GM21367 (cell line): ENCODE measurements around the gene JADE3.

ENCODE experiments used
- ATAC-seq: cut with Tn5 transposase; IDR thresholded peaks from one replicate; pipeline ENCODE4 v1.9.1; 2021; ENCODE audit not compliant: unreplicated experiment

The JADE3 gene

GRCh38 chrX:46912098-46912602, at the start of gene JADE3:
TSS of gene JADE3 (plus strand) at chrX:46912421. CDS start at chrX:46984895, 72,474 bp downstream.
- no peak for ATAC-seq

- ATAC-seq, result no peak
Observed at GRCh38 chrX:46863072-46863471, 49.1 kb upstream of the JADE3 start.

DNA sequence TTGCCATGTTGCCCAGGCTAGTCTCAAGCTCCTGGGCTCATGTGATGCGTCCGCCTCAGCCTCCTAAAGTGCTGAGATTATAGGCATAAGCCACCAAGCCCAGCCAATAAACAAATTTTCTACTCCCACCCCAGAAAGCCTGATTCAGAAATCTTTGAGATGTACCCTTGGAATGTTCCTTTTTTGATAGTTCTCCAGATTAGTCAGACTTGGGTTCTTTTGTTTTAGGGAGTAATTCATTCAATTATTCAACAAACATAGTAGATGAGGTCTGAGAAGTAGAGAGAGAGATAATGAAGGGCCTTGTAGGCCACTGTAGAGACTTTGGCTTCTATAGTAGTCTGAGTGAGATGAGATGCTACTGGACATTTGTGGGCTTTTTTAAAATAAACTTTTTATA, 47.6 kb upstream of the JADE3 start:
- no peak for ATAC-seq

DNA sequence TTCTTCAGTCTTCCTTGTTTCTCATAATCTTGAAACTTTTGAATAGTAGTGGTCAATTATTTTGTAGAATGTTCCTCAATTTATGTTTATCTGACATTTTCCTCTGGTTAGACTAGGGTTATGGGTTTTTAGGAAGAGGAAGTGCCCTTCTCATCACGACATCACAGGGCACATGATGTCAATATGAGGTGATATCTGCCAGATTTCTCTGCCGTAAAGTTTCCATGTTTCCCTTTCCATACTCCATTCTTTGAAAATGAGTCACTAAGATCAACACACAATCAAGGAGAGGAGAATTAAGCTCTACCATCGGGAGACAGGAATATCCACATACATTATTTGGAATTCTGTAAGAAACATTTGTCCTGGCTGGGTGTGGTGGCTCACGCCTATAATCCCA, 46.9 kb upstream of the JADE3 start:
- ATAC-seq, result no peak

DNA sequence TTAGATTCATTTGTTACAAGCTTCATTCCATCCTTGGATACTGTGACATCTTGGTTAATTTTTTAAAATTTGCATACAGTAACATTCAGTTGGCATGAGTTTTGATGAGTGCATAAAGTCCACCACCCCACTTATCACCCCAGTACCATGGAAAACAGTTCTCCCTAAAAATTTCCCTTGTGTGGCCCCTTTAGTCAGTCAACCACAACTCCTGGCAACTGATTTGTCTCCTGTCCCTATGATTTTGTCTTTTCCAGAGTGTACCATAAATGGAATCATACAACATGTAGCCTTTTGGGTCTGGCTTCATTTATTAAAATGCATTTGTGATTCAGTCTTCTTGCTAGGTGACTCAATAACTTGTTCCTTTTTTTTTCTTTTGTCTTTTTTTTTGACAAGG, 45.5 kb upstream of the JADE3 start:
- ATAC-seq, result no peak

DNA sequence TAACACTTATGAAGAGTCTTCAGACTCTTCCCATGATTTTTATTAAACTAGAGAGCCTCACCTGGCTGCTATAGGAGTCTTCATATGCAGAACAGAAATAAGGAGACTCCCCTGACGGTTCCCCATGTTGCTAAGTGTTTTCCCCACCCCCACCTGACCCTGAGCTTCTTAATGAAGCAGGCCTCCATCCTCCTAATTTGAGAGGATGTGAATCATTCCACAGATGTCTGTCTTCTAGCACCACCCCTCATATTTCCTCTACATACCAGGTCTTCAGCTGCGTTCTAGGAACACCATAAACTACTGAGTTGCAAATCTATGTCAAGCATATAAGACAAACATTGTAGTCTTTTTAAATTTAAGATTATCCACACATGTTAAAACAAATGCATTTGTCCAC, 38.5 kb upstream of the JADE3 start:
- ATAC-seq, result no peak

GRCh38 chrX:46876901-46877300, 35.3 kb upstream of the JADE3 start:
- no peak for ATAC-seq

GRCh38 chrX:46882266-46882665, 30.0 kb upstream of the JADE3 start:
- ATAC-seq, result no peak

DNA sequence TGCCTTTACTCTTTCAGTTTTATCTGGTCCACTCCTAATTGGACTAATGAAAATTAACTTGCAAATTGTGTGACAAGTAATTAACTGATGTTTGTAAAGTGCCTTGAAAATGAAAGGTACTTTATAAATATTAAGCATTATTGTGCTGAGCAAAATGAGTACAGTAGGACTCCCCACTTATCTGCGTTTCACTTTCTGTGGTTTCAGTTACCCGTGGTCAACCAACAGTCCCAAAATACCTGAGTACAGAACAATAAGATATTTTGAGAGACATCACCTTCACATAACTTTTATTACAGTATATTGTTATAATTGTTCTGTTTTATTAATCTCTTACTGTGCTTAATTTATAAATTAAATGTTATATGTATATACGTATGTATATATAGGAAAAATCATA, 27.4 kb upstream of the JADE3 start:
- no peak for ATAC-seq

DNA sequence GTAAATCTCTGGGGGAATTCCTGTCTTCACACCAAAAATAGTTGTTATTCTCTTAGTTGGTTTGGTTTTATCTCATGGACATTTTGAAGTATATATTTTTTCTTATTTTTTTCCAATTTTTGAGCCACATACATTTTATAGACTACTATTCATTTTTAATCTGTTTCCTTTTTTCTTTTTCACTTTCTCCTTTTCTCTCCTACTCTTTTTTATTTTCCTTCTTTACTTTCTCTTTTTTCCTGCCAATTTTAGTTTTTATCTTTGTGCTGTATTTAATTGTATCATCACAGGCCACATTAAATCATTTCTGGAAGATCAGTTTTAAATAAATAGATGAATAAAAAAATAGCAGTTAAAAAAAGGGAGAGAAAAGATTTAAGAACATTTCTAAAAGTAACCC, 14.0 kb upstream of the JADE3 start:
- ATAC-seq, result no peak

- ATAC-seq, result peak; percentile 77
Observed at GRCh38 chrX:46903458-46904242, 8.6 kb upstream of the JADE3 start.

DNA sequence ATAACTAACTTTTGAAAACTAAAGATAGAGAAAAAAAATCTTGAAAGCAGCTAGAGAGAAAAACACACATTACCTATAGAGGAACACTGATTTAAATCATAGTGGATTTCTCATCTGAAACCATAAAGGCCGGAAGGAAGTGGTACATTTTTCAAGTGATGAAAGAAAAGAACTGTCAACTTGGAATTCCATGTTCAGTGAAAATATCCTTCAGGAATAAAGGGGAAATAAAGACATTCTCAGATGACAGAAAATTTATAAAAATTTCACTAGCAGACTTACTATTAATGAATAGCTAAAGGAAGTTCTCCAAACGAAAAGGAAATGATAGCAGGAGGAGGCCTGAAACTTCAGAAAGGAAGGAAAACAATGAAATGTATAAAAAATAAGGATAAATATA, 7.6 kb upstream of the JADE3 start:
- no peak for ATAC-seq

DNA sequence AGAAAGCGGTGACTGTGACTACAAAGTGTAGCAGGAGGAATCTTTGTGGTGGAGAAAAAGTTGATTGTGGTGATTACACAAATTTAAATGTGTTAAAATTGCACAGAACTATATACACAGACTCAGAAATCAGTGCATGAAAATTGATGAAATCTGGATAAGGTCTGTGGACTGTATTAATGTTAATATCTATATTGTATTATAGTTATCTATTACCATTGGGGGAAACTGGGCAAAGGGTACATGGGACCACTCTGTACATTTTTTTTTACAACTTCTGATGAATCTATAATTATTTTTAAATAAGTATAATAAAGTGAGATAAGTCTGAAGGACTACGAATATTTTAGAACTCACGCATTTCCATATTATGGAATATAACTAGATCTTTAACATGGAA, 1.8 kb upstream of the JADE3 start:
- ATAC-seq, result no peak

GRCh38 chrX:46912603-46913491, 626 bp downstream of the JADE3 start:
- no peak for ATAC-seq

GRCh38 chrX:46913667-46914066, 1.4 kb downstream of the JADE3 start:
- no peak for ATAC-seq

- no peak for ATAC-seq
Observed at GRCh38 chrX:46916273-46916672, 4.1 kb downstream of the JADE3 start.

DNA sequence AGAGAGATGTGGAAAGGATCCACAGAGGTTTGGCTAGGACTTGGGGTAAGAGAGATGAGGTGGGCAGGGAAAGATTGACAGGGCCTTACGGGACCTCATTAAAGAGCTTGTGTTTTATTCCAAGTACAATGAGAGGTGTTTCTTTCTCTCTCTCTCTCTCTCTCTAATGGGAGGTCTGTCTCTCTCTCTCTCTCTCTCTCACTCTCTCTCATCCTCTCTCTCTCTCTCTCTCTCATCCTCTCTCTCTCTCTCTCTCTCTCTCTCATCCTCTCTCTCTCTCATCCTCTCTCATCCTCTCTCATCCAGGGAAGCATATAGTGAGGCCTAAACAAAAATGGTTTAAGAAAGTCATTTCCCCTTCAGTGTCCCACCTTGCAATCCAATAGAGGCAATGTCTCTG, 5.4 kb downstream of the JADE3 start:
- ATAC-seq, result no peak

DNA sequence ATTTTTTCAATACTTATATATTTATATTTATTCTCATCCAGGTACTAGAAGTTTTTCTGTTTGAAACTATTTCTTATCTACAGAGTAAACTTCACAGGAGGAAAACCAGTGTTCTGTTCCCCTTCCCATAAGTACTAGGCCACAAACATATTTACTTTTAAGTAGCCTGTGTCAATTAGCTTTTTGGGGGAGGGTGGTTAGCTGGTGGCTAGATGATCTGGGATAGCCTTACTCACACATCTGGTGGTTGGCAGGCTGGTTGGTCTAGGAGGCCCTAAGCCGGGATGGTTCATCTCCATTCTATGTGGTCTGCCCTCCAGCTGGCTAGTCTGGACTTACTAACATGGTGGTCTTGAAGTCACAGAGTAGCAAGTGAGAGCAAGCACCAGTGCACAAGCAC, 6.2 kb downstream of the JADE3 start:
- no peak for ATAC-seq

- no peak for ATAC-seq
Observed at GRCh38 chrX:46920235-46920634, 8.0 kb downstream of the JADE3 start.

DNA sequence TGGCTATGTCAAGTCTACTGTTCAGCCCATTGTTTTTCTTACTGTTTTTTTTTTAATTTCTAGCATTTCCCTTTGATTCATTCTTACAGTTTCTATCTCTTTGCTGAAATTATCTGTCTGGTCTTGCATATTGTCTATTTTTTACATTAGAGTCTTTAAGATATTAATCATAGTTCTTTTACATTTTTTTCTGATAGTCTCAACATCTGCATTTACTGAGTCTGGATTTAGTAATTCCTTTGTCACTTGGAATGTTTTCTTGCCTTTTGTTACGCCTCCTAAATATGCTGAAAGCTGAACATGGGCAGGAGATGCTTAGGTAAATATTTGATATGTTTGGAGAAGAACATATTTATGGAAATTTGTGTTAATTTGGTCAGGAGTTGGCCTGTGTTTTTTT, 10.4 kb downstream of the JADE3 start:
- ATAC-seq, result no peak

- no peak for ATAC-seq
Observed at GRCh38 chrX:46927718-46928117, 15.5 kb downstream of the JADE3 start.
